GM12801 (cell line): ENCODE measurements around the gene BTBD2.

Source experiments
- TF ChIP-seq, protein P1 (sequence below): IDR thresholded peaks from one replicate; pipeline ENCODE4 v1.5.1; 2011; ENCODE audit warnings: control low read depth; ENCODE audit not compliant: insufficient read length; ENCODE audit errors: extremely low read depth

BTBD2 gene

DNA sequence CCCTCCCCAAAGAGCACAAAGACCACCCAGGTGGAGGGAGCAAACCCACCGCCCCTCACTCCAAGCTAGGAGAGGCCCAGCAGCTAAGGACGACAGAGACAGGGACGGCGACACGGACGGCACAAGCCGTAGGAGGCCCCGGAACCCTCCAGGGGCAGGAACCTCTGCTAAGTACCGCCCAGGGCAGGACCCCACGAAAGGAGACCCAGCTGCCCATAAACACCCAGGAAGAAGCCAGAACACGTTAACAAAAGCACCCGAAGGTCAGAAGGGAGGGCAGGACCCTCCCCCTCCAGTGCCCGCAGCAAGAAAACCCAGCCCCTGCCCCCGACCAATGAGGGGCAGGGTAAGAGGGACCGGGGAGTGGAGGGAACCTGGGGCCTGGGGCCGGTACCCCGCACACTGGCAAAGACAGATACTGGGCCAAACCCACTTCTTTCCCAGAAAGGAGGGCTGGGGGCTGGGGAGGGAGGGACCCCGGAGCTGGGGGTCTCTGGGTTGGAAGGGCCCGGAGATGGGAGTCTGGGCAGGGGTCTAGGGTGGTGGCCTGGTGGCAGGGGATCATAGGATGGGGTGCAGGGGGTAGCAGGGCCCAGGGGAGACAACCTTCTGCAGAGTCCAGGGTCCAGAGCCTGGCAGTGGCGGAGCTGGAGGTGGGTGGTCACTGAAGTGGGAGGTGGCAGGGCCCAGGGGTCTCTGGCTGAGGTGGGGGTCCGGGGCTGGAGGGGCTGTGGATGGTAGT lies 2.4 kb downstream of the BTBD2 start:
- TF ChIP-seq, protein P1, sequence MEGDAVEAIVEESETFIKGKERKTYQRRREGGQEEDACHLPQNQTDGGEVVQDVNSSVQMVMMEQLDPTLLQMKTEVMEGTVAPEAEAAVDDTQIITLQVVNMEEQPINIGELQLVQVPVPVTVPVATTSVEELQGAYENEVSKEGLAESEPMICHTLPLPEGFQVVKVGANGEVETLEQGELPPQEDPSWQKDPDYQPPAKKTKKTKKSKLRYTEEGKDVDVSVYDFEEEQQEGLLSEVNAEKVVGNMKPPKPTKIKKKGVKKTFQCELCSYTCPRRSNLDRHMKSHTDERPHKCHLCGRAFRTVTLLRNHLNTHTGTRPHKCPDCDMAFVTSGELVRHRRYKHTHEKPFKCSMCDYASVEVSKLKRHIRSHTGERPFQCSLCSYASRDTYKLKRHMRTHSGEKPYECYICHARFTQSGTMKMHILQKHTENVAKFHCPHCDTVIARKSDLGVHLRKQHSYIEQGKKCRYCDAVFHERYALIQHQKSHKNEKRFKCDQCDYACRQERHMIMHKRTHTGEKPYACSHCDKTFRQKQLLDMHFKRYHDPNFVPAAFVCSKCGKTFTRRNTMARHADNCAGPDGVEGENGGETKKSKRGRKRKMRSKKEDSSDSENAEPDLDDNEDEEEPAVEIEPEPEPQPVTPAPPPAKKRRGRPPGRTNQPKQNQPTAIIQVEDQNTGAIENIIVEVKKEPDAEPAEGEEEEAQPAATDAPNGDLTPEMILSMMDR, result no peak

- TF ChIP-seq, protein P1, result no peak
Observed at GRCh38 chr19:2011169-2011568, 4.3 kb downstream of the BTBD2 start.

DNA sequence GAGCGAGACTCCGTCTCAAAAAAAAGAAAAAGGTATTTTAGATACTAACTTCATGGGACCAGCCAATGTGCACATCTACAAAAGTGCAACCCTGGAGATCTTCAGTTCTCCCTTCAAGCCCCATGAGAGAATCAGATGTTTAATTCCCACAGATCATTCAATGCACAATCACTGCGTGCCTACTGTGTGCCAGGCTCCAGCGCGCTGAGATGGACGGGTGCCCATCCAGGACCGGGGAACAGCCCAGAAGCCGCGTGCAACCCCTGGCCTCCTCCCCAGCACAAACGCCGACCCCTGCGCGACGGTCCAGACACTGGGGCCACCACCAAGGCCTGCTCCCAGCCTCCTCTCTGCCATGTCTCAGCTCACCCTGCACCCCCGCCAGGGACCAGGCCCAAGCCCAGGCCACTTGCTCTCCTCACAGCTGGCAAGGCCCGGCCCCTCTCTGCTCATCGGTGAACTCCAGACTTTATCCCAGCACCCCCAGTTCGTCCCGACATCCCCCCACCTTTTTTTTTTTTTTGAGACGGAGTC lies 5.3 kb downstream of the BTBD2 start:
- TF ChIP-seq, protein P1, result no peak

DNA sequence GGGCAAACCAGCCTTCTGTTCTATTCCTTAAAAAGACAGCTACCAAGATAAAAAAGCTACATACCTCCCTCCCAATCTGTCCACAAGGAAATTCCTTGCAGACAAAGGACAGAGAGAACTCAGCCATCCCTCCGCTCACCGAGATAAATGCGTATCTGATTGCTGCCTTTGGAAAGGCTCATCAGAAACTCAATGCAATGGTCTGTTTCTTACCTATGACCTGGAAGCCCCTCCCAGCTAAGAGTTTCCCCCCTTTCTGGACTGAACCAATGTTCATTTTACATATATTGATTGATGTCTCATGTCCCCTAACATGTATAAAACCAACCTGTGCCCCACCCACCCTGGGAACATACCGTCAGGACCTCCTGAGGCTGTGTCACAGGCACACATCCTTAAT lies 11.6 kb downstream of the BTBD2 start:
- TF ChIP-seq, protein P1, result no peak

- TF ChIP-seq, protein P1, result no peak
Observed at GRCh38 chr19:1999856-2000515, 15.5 kb downstream of the BTBD2 start.

- TF ChIP-seq, protein P1, result no peak
Observed at GRCh38 chr19:1998712-1999708, 16.5 kb downstream of the BTBD2 start.
